Smooth muscle cell (in vitro differentiated cells): ENCODE measurements around the gene SOX18. TPM values are rescaled to one million over a fixed set of nuclear protein-coding genes. Genes with fewer than 3 reads are reported as not detected.

Source experiments
- DNase-seq: peaks from one replicate; lab custom pipeline; 2025; ENCODE audit not compliant: unreplicated experiment; lab: John Stamatoyannopoulos, UW
- H2AFZ ChIP-seq: fragments of 200-600 bp; sonication (generic); 2 replicates; pipeline ENCODE4 v1.6.0; 2016; ENCODE audit warnings: antibody characterized with exemption, low read depth, mild to moderate bottlenecking
- H3F3A ChIP-seq: fragments of 200-600 bp; sonication (generic); 2 replicates; pipeline ENCODE4 v1.6.0; 2017; ENCODE audit warnings: antibody characterized with exemption, low read depth
- H3K27ac ChIP-seq: fragments of 200-600 bp; sonication (generic); 2 replicates; pipeline ENCODE4 v1.5.1; 2016; ENCODE audit warnings: low read depth, mild to moderate bottlenecking
- H3K27me3 ChIP-seq: fragments of 200-600 bp; sonication (generic); 2 replicates; pipeline ENCODE4 v1.6.1; 2016; ENCODE audit warnings: low read depth, mild to moderate bottlenecking
- H3K36me3 ChIP-seq: fragments of 200-600 bp; sonication (generic); 2 replicates; pipeline ENCODE4 v1.5.1; 2016; ENCODE audit warnings: low read depth
- H3K4me1 ChIP-seq: fragments of 200-600 bp; sonication (generic); 2 replicates; pipeline ENCODE4 v1.5.1; 2016; ENCODE audit warnings: low read depth
- H3K4me2 ChIP-seq: fragments of 200-600 bp; sonication (generic); 2 replicates; pipeline ENCODE4 v1.6.0; 2016; ENCODE audit warnings: mild to moderate bottlenecking
- H3K4me3 ChIP-seq: fragments of 200-600 bp; sonication (generic); 2 replicates; pipeline ENCODE4 v1.5.1; 2016; ENCODE audit warnings: mild to moderate bottlenecking
- H3K79me2 ChIP-seq: fragments of 200-600 bp; sonication (generic); 2 replicates; pipeline ENCODE4 v1.6.0; 2016; ENCODE audit warnings: low read depth, mild to moderate bottlenecking
- H3K9ac ChIP-seq: fragments of 200-600 bp; sonication (generic); 2 replicates; pipeline ENCODE4 v1.6.0; 2016; ENCODE audit warnings: low read depth
- H3K9me3 ChIP-seq: fragments of 200-600 bp; sonication (generic); replicated peaks from 2 replicates; pipeline ENCODE4 v1.5.1; 2016; ENCODE audit warnings: low read depth
- H4K20me1 ChIP-seq: fragments of 200-600 bp; sonication (generic); 2 replicates; pipeline ENCODE4 v1.6.0; 2016; ENCODE audit warnings: low read depth
- WGBS: methylation state at CpG from one replicate; pipeline ENCODE4 v1.1.7; 2016; ENCODE audit warnings: low lambda C conversion rate; 5-methylcytosine and 5-hydroxymethylcytosine counted together
- polyA plus RNA-seq: library from polyadenylated mRNA; unstranded; fragments of >200 nt; fragmentation: Nextera tagmentation; extraction: Ambion mirVana; gene quantifications from 2 replicates; pipeline ENCODE4 v1.2.1, GENCODE V29; 2016
- total RNA-seq: library from RNA; depleted of rRNA; stranded (reverse); fragments of >200 nt; gene quantifications from 2 replicates; pipeline ENCODE4 v1.2.3, GENCODE V29; 2014
- TF ChIP-seq, protein P1 (sequence below): fragments of 200-600 bp; sonication (generic); IDR thresholded peaks from 2 replicates; pipeline ENCODE4 v1.5.1; 2017; ENCODE audit warnings: borderline replicate concordance, mild to moderate bottlenecking, antibody characterized with exemption; ENCODE audit not compliant: insufficient read depth, poor library complexity, severe bottlenecking

The SOX18 gene
- total and polyA plus RNA-seq, 2 experiments from 2014 or later = 0.54 to 9.7 TPM

GRCh38 chr20:64095927-64096326 is 46.5 kb upstream of the SOX18 start:
- H2AFZ ChIP-seq = no peak overlapping the region
- H3F3A ChIP-seq = no peaks in the 10 kb centered on the region
- H3K4me2 ChIP-seq = no peak overlapping the region
- no peaks in the 10 kb centered on the region for H3K79me2 ChIP-seq
- 89% methylated on average over 11 of the region's 11 CpGs for WGBS
- no peak overlapping the region for H3K27ac ChIP-seq
- no peaks in the 10 kb centered on the region for H3K9me3 ChIP-seq
- no peak overlapping the region for H3K4me3 ChIP-seq
- H3K27me3 ChIP-seq = peaks cover 3% of the 10 kb centered on the region
- H3K9ac ChIP-seq = no peak overlapping the region
- H3K36me3 ChIP-seq = no peaks in the 10 kb centered on the region
- no peaks in the 10 kb centered on the region for H3K4me1 ChIP-seq
- no peak for DNase-seq
- H4K20me1 ChIP-seq = no peaks in the 10 kb centered on the region
- TF ChIP-seq, protein P1, sequence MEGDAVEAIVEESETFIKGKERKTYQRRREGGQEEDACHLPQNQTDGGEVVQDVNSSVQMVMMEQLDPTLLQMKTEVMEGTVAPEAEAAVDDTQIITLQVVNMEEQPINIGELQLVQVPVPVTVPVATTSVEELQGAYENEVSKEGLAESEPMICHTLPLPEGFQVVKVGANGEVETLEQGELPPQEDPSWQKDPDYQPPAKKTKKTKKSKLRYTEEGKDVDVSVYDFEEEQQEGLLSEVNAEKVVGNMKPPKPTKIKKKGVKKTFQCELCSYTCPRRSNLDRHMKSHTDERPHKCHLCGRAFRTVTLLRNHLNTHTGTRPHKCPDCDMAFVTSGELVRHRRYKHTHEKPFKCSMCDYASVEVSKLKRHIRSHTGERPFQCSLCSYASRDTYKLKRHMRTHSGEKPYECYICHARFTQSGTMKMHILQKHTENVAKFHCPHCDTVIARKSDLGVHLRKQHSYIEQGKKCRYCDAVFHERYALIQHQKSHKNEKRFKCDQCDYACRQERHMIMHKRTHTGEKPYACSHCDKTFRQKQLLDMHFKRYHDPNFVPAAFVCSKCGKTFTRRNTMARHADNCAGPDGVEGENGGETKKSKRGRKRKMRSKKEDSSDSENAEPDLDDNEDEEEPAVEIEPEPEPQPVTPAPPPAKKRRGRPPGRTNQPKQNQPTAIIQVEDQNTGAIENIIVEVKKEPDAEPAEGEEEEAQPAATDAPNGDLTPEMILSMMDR = no peak

DNA sequence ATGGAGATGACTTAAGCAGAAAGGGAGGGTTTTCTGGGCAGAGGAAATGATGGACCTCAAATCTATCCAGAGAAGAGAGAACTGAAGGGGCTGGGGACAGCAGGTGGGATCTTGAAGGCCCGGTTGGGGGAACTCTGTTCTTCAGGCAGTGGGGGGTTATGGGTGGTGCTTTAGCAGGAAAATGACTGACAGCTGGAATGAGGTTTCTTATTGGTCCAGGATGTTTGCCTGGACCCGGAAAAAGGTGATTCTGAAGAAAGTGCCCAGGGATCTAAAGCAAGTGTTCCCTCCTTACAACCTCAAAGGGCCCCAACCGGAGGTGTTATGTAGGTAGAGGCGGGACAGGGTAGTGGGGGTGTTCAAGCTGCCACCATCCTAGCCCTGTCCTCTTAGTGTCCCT is 46.0 kb upstream of the SOX18 start:
- Histone ChIP-seq H3K27me3 (no peaks in the 10 kb centered on the region), H3K79me2 (no peaks in the 10 kb centered on the region), H3F3A (no peaks in the 10 kb centered on the region), H3K9ac (no peak overlapping the region), H3K4me1 (no peaks in the 10 kb centered on the region), H3K27ac (no peak overlapping the region), H3K36me3 (no peaks in the 10 kb centered on the region), H3K4me3 (no peak overlapping the region), H4K20me1 (no peaks in the 10 kb centered on the region), H3K4me2 (no peak overlapping the region), H3K9me3 (no peaks in the 10 kb centered on the region), H2AFZ (no peak overlapping the region)
- 92% methylated on average over 4 of the region's 4 CpGs for WGBS
- DNase-seq = no peak
- TF ChIP-seq, protein P1 = no peak

GRCh38 chr20:64093013-64093503 is 43.6 kb upstream of the SOX18 start:
- no peak for DNase-seq
- Histone ChIP-seq H4K20me1 (peaks cover 3% of the 10 kb centered on the region), H3K27me3 (no peaks in the 10 kb centered on the region), H3F3A (no peaks in the 10 kb centered on the region), H2AFZ (no peak overlapping the region), H3K9me3 (no peaks in the 10 kb centered on the region), H3K4me3 (no peak overlapping the region), H3K36me3 (no peaks in the 10 kb centered on the region), H3K79me2 (no peaks in the 10 kb centered on the region), H3K4me1 (no peaks in the 10 kb centered on the region), H3K27ac (no peak overlapping the region), H3K9ac (no peak overlapping the region), H3K4me2 (no peak overlapping the region)
- TF ChIP-seq, protein P1 = no peak
- WGBS = 76% methylated on average over 8 of the region's 9 CpGs

DNA sequence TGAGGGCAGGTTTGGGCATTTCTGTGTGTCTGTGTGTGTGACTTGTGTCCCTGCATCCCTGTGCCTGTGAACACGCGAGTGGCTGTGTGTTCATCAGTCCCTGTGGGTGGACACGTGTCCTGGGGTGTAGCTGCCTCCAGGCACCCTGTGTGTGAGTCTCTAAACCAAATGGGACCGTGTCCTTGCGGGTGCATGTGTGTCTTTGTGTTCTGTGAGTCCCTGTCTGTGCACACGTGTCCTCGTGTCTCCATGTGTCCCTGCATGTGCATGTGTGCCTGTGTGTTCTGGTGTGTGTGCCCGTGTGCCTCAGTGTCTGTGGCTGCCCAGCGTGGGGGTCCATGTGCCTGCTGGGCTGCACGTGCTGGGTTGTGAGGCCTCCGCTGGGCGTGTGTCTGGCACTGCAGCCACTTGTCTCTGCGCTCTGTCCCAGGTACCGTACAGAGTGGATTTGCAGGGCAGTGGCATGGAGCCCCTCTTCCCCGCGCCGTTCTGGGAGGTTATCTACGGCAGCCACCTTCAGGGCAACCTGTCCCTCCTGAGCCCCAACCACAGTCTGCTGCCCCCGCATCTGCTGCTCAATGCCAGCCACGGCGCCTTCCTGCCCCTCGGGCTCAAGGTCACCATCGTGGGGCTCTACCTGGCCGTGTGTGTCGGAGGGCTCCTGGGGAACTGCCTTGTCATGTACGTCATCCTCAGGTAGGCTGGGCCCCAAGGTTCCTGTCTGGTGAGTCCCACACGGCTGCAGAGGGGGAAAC is 43.0 kb upstream of the SOX18 start:
- Histone ChIP-seq H3F3A (no peaks in the 10 kb centered on the region), H3K27ac (no peak overlapping the region), H3K79me2 (no peaks in the 10 kb centered on the region), H3K9ac (no peak overlapping the region), H3K4me2 (no peak overlapping the region), H3K4me3 (no peak overlapping the region), H4K20me1 (peaks cover 3% of the 10 kb centered on the region), H3K36me3 (no peaks in the 10 kb centered on the region), H3K4me1 (no peaks in the 10 kb centered on the region), H2AFZ (no peak overlapping the region), H3K9me3 (no peaks in the 10 kb centered on the region), H3K27me3 (no peaks in the 10 kb centered on the region)
- 82% methylated on average over 26 of the region's 27 CpGs for WGBS
- TF ChIP-seq, protein P1 = no peak
- DNase-seq = no peak
